GM03348 (cell line): ENCODE results near the gene CTBS.
A peak's percentile ranks its signal among the peaks of the same experiment; 100 is the strongest.
"Not testable (repeated sequence)": the region's sequence is repeated elsewhere in the genome, so short reads cannot be mapped to it uniquely, and the experiment has no call there.

Source experiments
- DNase-seq: peaks from one replicate; pipeline ENCODE4 v3.0.0; 2012; ENCODE audit warnings: low spot score

Gene CTBS

DNA sequence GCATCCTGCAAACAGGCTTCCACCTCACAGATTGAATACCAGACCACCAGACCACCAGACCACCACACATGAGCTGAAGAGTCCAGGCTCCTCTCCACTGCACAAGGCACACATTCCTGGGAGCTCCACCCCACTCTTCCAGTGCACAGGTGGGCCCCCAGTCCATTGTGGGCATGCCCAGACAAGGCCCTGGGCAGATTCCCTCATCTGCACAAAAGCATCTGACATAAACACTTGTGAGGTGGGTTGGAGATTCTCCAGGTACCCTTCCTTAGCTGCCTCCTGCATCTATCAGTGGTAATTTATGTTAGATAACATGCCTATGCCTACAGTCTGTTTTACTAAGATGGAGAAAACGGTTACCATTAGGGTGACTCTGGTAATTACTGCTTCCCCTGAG lies 11.6 kb upstream of the CTBS start:
- DNase-seq = no peak

GRCh38 chr1:84584126-84584525 lies 9.9 kb upstream of the CTBS start:
- no peak for DNase-seq

- DNase-seq = no peak
These were observed 9.4 kb upstream of the CTBS start for GRCh38 chr1:84583648-84584047.

GRCh38 chr1:84582802-84583587 lies 8.8 kb upstream of the CTBS start:
- DNase-seq = no peak

- DNase-seq = no peak
These were observed 7.4 kb upstream of the CTBS start for GRCh38 chr1:84581648-84582047.

DNA sequence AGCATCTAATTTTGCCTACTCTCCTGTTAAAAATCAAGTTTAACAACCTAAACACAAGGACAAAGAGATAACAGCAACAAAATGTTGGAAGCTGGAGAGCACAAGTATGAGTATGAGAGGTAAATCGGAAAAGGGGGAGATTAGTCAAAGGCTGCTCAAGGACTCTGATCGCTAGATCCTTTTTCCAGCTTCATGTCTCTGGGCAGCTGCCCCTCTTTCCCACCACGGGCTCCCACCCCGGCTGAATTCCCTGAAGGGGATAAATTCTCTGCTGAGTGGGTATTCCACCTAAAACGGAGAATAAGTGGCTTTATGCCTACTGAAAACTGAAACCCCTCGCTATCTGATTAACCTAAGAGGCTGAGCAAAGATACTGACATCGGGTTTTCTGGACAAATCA lies 696 bp upstream of the CTBS start:
- no peak for DNase-seq

- DNase-seq = no peak
These were observed 716 bp downstream of the CTBS start for GRCh38 chr1:84573481-84573966.

DNA sequence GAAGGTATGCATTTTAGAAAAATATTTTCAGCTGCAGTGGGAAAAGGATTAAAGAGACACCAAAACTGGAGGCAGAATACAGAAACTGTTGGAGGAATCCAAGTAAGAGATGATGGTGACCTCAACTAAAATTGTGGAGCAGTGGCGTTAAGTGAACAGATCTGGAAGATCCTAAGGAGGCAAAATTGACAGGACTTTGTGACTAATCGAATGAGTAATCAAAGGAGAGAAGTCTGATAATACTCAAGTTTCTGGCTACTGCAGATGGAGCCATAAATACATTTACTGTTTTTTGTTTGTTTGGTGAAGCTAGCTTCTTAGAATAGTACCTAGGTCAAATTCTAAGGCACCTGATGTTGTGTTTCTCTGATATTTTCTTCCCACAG lies 3.1 kb downstream of the CTBS start:
- no peak for DNase-seq

GRCh38 chr1:84570436-84571149 lies 3.6 kb downstream of the CTBS start:
- no peak for DNase-seq

GRCh38 chr1:84569216-84569615 lies 5.0 kb downstream of the CTBS start:
- no peak for DNase-seq

GRCh38 chr1:84550826-84551225 lies 23.4 kb downstream of the CTBS start:
- peak; percentile 8 for DNase-seq

DNA sequence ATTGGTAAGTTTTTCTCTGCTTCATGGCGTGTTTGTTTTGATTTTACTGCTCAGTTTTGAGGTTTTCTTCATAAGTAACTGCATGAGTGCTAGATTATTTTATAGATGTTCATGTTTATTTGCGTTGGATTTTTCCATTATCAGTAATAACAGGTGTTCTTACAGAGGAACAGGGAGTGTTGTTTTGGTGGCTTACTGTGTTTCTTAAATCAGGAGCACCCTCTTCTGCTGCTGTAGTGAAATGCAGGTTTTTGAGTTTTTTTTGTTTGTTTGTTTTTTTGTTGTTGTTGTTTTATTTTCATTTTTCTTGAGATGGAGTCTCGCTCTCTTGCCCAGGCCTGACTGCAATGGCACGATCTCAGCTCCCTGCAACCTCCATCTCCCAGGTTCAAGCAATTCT lies 32.6 kb downstream of the CTBS start:
- DNase-seq = no peak

- no peak for DNase-seq
These were observed 33.5 kb downstream of the CTBS start for GRCh38 chr1:84540759-84541158.

DNA sequence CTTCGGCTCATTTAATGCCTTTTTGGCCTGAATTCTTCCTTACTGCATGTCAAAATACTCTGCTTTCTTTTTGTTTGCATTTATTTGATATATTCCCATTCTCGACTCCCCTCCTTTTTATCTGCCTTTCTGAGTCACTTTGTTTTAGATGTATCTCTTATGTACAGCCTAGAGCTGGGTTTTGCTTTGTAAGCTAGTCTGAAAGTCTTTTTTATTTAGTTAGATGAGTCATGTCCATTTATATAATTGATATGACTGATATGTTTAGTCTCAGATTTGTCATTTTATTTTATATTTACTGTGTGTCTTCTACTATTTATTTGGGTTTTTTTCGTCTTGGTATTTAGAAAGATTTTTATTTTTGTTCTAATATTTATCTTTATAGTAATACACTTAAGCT lies 34.3 kb downstream of the CTBS start:
- DNase-seq = no peak

DNA sequence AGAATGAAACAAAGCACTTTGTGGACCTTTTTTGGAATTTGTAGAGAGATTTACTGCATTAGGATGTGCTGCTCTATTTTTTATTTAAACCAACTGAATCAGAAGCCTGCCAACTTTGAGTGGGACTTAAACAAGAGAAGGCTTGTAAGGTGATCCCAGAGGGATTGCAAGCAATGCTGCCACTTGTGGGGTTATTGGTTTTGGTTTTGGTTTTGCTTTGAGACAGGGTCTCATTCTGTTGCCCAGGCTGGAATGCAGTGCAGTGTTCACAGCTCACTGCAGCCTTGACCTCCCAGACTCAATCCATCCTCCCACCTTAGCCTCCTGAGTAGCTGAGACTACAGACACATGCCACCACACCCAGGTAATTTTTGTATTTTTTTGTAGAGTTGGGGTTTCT lies 35.6 kb downstream of the CTBS start:
- DNase-seq = no peak

- DNase-seq = no peak
These were observed 48.5 kb downstream of the CTBS start for GRCh38 chr1:84525779-84526178.

DNA sequence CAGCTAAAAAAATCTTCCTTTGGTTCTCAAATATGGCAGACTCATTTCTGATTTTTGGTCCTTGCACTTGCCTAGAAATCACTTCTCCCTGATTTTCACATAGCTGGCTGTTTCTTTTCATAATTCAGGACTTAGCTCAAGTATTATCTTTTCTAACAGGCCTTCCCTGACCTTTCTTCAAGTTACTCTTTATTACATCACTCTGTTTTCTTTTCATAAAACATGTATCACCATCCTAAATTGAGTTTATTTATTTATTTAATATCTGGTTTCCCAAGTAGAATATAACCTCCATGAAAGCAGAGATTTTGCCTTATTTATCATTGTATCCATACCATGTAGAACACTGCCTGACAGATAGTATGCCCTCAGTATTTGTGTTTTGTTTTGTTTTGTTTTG lies 49.6 kb downstream of the CTBS start:
- DNase-seq = no peak

DNA sequence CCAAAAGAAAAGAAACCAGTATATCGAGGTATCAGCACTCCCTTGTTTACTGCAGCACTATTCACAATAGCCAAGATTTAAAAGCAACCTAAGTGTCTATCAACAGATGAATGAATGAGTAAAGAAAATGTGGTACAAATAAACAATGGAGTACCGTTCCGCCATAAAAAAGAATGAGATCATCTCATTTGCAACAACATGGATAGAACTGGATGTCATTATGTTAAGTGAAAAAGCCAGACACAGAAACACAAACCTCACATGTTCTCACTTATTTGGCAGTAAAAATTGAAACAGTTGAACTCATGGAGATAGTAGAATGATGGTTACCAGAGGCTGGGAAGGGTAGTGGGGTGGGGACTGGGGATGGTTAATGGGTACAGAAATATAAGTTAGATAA lies 63.6 kb downstream of the CTBS start:
- DNase-seq = no peak

DNA sequence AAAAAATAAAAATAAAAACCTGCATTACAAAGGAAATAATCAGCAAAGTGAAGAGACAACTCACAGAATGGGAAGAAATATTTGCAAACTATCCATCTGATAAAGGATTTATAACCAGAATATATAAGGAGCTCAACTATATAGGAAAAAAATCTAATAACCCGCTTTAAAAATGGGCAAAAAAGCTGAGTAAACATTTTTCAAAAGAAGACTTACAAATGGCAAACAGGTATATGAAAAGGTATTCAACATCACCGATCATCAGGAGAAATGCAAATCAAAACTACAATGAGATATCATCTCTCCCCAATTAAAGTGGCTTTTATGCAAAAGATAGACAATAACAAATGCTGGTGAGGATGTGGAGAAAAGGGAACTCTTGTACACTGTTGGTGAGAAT lies 64.1 kb downstream of the CTBS start:
- DNase-seq = no peak

- DNase-seq = no peak
These were observed 65.2 kb downstream of the CTBS start for GRCh38 chr1:84509029-84509428.

DNA sequence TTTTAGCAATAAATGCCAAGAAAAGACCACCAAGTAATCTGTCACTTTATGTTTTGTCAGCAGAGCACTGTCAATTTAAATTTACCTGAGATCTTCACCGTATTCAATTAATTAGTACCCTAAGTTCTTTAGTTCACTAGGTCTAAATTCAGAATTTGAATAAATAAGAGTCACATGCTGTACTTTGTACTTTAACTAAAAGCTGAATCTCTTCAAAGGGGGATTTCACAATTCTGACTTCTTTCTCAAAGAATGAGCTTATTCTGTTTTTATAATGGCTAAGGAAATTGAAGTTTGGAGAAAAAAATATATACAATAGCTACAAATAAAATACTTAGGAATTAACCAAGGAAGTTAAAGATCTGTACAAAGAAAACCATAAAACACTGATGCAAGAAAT lies 65.7 kb downstream of the CTBS start:
- no peak for DNase-seq

DNA sequence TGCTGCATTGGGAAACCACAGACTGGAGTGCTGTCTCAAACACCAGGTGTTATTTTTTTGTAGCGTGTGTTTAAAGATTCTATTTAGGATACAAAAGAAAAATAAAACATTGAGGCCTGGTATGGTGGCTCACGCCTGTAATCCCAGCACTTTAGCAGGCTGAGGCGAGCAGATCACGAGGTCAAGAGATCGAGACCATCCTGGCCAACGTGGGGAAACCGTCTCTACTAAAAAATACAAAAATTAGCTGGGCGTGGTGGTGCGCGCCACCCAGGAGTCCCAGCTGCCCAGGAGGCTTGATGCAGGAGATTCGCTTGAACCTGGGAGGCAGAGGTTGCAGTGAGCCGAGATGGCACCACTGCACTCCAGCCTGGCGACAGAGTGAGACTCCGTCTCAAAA lies 66.4 kb downstream of the CTBS start:
- not testable (repeated sequence) for DNase-seq

DNA sequence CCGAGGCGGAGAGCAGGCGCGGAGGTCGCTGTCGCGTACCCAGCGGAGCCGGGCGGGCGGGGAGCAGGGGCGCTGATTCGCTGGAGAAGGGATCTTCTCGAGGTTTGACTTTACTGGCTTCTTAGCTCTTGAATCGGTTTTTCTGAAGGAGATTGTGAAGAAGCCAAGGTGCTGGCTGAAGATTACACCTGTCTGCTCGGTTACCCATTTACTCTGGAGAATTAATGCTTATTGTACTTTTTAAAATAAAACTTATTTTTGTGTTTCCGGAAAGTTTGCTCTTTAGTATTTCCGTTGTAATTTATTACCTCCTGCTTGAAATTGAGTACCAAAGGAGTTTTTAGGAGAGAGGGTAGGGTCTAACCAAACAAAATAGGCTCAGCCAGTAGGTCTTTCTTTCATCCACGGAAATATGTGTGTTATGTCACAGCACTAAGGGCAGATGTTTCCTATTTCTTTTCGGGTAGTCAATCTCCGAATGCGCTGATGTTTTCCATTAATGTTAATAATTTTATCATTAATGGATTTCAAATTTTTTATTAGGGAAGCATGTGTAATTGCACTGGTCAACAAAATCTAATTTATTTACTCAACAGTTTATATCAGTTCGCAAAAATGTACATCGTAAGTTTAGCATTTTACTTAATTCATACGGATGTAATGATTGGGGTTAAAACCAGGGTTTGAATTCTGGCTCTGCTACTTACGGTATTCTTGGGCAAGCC lies 67.3 kb downstream of the CTBS start:
- DNase-seq = peak; percentile 6
